Breast epithelium (tissue), 4 donors: ENCODE measurements around the gene CTRL. TPM values are rescaled to one million over a fixed set of nuclear protein-coding genes. Genes with fewer than 3 reads are reported as not detected.

ENCODE experiments used
- DNase-seq, 2 donors: peaks; one replicate each; pipeline ENCODE4 v3.0.0-alpha.2; 2019; ENCODE audit warnings: low spot score in 2 of 2
- H3K27ac ChIP-seq, 2 donors: fragments of 200-600 bp; sonication (generic) in 1 of 2; one replicate each; pipeline ENCODE4 v1.5.1; 2016 to 2019; ENCODE audit warnings: mild to moderate bottlenecking in 1 of 2
- H3K27me3 ChIP-seq, 2 donors: fragments of 200-600 bp; sonication (generic) in 1 of 2; one replicate each; pipeline versions ENCODE4 v1.5.1 to v1.6.0; 2017 to 2019; ENCODE audit warnings: control low read depth in 1 of 2, mild to moderate bottlenecking in 1 of 2
- H3K36me3 ChIP-seq: fragments of 200-600 bp; one replicate; pipeline ENCODE4 v1.5.1; 2019
- H3K4me1 ChIP-seq, 2 donors: fragments of 200-600 bp; sonication (generic); one replicate each; pipeline ENCODE4 v1.5.1; 2016 to 2019; ENCODE audit warnings: control low read depth in 1 of 2
- H3K4me3 ChIP-seq, 3 donors: fragments of 200-600 bp; sonication (generic); 1 replicate in 2 of 3; 2 replicates in 1 of 3; pipeline ENCODE4 v1.5.1; 2016 to 2019; ENCODE audit warnings: mild to moderate bottlenecking in 3 of 3, moderate library complexity in 2 of 3
- H3K9me3 ChIP-seq, 2 donors: fragments of 200-600 bp; sonication (generic) in 1 of 2; one replicate each; pipeline ENCODE4 v1.5.1; 2016 to 2019; ENCODE audit warnings: control low read depth in 1 of 2
- CTCF ChIP-seq, 3 donors: fragments of 450-650 bp; IDR thresholded peaks; one replicate each; pipeline ENCODE4 v1.5.1; 2016 to 2017; ENCODE audit warnings: antibody characterized with exemption in 3 of 3, mild to moderate bottlenecking in 3 of 3, moderate library complexity in 3 of 3
- POLR2A ChIP-seq: fragments of 450-650 bp; IDR thresholded peaks from one replicate; pipeline ENCODE4 v1.6.1; 2016; ENCODE audit warnings: antibody characterized with exemption, mild to moderate bottlenecking, moderate library complexity
- POLR2AphosphoS5 ChIP-seq, 3 donors: sonication (generic); formaldehyde crosslinking; IDR thresholded peaks; one replicate each; pipeline ENCODE4 v1.6.1; 2017; ENCODE audit warnings: antibody characterized with exemption in 3 of 3
- intact Hi-C: fragments of 100-400 bp; cut with DNase I; formaldehyde crosslinking; loops from one replicate; pipeline ENCODE4 v1.15.1; 2023; ENCODE audit warnings: low total_unique reads
- total RNA-seq, 3 donors: library from RNA; depleted of rRNA; stranded (reverse); fragments of >200 nt; gene quantifications; one replicate each; pipeline ENCODE4 v1.1.0, GENCODE V29; 2016

CTRL gene
- total RNA-seq: 1 to 10 TPM; 1.0 to 2.6 (median 1.8) TPM

DNA sequence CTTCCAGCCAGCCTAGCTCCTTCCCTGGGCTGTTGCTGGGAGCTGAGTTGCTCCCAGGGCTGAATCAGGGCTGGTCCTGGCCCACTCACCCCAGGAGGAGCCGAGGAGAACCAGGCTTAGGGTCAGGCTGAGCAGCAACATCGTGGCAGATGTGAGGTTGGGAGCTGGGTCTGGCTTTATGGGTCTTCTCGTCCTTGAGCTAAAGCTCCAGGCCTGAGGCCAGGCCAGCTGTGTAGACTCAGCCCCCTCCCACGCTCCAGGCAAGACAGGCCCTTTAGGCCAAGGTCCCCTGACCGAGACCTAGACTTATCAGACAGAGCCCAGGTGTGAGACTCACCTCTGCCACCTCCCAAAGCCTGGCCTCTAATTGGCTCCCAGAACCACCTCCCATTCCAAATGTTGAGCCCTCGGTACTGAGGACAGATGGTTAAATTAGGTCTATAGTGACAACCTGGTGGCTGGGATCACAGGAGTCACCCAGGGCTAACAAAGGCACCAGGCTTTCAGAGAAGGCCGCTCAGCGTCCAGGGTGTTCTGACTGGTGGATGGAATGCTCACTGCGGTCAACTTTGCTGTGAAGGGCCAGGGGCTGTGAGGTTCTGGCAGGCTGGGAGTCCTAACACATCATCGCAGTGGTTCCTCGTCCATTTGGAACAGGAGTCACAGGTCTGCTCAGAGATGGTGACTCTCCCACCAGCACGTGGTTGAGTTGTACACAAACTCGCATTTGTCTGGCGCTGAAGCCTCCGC, at the start of gene CTRL:
TSS of gene CTRL (minus strand) at position 151 of the 750 bp plus-strand sequence. CDS start at position 141, 10 bp downstream.
- no peak for DNase-seq
- Histone ChIP-seq H3K27ac (no peak within 1 kb of the TSS), H3K4me3 (no peak within 1 kb of the TSS), H3K27me3 (no peaks in the 10 kb centered on the region), H3K4me1 (peaks cover 6 to 9% of the 10 kb centered on the region in 2 donors), H3K9me3 (no peaks in the 10 kb centered on the region), H3K36me3 (no peaks in the 10 kb centered on the region)
- intact Hi-C loops: no loop called here
- TF ChIP-seq POLR2A (no peak), POLR2AphosphoS5 (IDR thresholded peaks at IDR 0.05) (no peak), CTCF (IDR thresholded peaks at IDR 0.05) (no peak)

DNA sequence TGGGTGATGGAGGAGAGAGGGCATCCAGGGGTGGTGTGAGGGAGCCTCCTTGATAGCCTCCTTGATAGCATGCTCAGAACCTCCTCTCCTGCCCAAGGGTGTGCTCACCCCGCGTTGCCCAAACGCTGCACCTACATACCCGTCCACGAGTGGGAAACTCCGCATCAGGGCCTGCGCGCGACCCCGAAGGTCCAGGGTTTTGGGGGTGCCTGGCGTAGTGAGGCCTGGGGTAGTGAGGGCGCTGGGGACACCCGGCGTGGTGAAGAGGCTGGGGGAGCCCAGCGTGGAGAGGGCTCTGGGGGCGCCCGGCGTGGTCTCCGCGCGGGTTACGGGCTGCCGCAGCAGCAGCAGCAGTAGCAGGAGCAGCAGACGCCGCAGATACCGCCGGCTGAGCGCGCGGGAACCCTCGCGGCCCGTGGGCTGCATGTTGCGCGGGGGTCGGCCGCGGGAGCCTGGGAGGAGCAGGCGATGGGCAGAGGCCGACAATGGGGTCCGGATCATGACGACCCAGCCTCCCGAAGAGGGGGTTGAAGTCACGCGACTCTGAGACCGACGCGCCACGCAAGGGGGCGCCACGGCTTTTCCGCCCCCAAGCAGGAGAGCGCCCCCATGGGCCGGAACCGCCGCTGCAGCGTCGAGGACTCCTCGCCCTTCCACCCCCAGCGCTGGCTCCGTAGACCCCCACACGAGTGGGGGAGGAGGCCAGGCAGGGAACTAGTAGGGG, 48.5 kb upstream of the CTRL start, which contains the start of gene DPEP3:
TSS of gene DPEP3 (minus strand) at position 545 of the 724 bp plus-strand sequence. CDS start at position 426, 119 bp downstream.
- TF ChIP-seq CTCF (IDR thresholded peaks at IDR 0.05): no peak
- no peak for TF ChIP-seq POLR2AphosphoS5 (IDR thresholded peaks at IDR 0.05)
- no peak for TF ChIP-seq POLR2A
- Histone ChIP-seq H3K36me3 (no peaks in the 10 kb centered on the region), H3K9me3 (no peaks in the 10 kb centered on the region), H3K4me1 (no peaks in the 10 kb centered on the region), H3K4me3 (no peak within 1 kb of the TSS), H3K27me3 (no peaks in the 10 kb centered on the region), H3K27ac (no peak within 1 kb of the TSS)
- no peak for DNase-seq
- intact Hi-C loops: loop anchor here (5.0 kb wide), 1 partner anchor 57 kb away; no protein-coding TSS in a partner anchor

DNA sequence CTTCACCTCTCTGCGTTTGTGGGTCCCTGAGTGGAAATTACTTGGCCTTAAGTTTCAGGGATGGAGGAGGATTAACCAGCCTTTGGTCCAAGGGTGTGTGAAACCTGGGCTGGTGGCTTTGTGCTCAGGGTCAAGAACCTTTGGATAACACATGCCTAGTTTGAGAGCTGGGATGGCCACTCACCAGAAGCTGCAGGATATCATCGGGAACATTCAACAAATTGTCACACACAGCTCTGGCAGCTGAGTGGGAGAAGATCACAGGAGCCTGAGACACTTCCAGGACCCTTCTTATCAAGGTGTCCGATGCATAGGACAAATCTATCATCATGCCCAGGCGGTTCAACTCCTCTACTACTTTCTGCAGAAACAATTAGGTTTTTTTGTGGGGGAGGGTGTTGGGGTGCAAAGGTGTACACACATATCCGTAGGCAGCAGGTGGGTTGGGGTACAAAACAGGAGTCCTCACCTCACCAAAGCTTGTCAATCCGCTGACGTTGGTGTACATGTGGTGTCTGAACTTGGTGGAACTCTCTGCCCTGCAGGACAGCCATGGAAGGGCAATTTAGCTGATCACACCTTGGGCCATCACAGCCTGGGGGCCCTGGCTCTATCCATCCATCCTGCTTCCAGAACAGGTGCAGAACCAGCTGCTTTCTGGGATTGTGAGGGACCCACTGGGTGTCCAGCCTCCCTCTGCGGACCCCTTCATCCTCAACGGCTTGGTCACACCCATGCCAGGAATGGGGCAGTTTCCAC, 46.0 kb upstream of the CTRL start:
- H3K27me3 ChIP-seq: no peaks in the 10 kb centered on the region
- no peak overlapping the region for H3K4me3 ChIP-seq
- no peak for DNase-seq
- no peak overlapping the region for H3K27ac ChIP-seq
- no peaks in the 10 kb centered on the region for H3K36me3 ChIP-seq
- intact Hi-C loops: loop anchor here (5.0 kb wide), 1 partner anchor 60 kb away; no protein-coding TSS in a partner anchor
- H3K4me1 ChIP-seq: no peaks in the 10 kb centered on the region
- TF ChIP-seq POLR2A: no peak
- no peaks in the 10 kb centered on the region for H3K9me3 ChIP-seq

DNA sequence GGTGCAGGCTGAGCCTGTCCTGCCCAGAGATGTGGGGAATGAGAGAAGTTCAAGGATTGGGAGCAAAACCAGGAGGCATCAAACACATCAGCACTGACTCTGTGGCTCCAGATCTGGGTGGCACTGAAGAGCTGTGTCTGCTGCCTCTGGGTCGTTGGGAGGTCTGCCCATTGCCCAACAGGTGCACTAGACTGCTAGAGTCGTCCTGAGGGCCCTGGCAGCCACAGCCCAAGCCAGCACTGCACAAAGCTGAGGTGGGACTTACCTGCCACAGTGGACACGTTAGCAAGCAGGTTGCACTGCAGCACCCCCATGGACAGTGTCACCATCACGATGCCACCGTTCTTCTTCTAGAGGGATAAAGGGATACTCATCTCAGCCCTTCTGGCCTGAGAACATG, 45.3 kb upstream of the CTRL start:
- intact Hi-C loops: loop anchor here (5.0 kb wide), 1 partner anchor 60 kb away; no protein-coding TSS in a partner anchor

More for the DNA sequence above, 45.3 kb upstream of the CTRL start:
- no peaks in the 10 kb centered on the region for H3K9me3 ChIP-seq
- H3K4me3 ChIP-seq: no peak overlapping the region
- TF ChIP-seq CTCF (IDR thresholded peaks at IDR 0.05) (no peak), POLR2AphosphoS5 (IDR thresholded peaks at IDR 0.05) (no peak), POLR2A (no peak)
- no peak overlapping the region for H3K27ac ChIP-seq
- H3K36me3 ChIP-seq: no peaks in the 10 kb centered on the region
- H3K4me1 ChIP-seq: no peaks in the 10 kb centered on the region
- DNase-seq: no peak
- H3K27me3 ChIP-seq: no peaks in the 10 kb centered on the region
